ENCODE data around the gene RASAL1.

The RASAL1 gene

DNA sequence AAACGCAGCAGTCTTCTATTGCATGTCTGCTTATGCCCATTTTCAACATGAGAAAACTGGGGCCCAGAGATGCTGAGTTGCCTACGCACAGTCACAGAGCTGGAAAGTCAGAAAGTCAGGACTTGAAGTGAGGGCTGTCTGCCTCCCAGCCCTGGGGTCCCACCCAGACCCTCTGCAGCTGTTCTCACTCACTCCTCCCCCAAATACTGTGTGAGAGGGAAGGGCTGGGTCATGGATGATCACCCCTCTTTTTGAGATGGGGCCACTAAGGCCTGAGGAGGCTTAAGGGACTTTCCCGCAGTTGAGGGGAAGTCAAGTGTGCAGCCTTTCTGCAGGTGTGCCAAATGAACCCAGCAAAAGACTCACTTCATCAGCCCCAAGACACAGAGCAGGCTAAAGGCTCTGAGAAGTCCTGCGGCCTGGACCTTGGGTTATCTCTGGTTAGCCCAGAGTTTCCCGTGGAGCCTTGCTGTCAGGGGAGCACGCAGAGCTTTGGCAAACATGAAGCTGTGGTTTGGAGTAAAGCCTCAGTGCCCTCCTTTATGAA is 60.4 kb downstream of the RASAL1 start:
- TF ChIP-seq, protein P1, sequence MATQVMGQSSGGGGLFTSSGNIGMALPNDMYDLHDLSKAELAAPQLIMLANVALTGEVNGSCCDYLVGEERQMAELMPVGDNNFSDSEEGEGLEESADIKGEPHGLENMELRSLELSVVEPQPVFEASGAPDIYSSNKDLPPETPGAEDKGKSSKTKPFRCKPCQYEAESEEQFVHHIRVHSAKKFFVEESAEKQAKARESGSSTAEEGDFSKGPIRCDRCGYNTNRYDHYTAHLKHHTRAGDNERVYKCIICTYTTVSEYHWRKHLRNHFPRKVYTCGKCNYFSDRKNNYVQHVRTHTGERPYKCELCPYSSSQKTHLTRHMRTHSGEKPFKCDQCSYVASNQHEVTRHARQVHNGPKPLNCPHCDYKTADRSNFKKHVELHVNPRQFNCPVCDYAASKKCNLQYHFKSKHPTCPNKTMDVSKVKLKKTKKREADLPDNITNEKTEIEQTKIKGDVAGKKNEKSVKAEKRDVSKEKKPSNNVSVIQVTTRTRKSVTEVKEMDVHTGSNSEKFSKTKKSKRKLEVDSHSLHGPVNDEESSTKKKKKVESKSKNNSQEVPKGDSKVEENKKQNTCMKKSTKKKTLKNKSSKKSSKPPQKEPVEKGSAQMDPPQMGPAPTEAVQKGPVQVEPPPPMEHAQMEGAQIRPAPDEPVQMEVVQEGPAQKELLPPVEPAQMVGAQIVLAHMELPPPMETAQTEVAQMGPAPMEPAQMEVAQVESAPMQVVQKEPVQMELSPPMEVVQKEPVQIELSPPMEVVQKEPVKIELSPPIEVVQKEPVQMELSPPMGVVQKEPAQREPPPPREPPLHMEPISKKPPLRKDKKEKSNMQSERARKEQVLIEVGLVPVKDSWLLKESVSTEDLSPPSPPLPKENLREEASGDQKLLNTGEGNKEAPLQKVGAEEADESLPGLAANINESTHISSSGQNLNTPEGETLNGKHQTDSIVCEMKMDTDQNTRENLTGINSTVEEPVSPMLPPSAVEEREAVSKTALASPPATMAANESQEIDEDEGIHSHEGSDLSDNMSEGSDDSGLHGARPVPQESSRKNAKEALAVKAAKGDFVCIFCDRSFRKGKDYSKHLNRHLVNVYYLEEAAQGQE (IDR thresholded peaks at IDR 0.05; ENCODE audit: low read depth): no peak
- TF ChIP-seq RAD21 (IDR thresholded peaks at IDR 0.05; ENCODE audit: low read depth) (no peak), CREB1 (IDR thresholded peaks at IDR 0.05; ENCODE audit: low read depth) (no peak), TCF12 (IDR thresholded peaks at IDR 0.05; ENCODE audit: low read depth) (no peak), CEBPB (IDR thresholded peaks at IDR 0.05) (no peak)
- TF ChIP-seq, protein P2, sequence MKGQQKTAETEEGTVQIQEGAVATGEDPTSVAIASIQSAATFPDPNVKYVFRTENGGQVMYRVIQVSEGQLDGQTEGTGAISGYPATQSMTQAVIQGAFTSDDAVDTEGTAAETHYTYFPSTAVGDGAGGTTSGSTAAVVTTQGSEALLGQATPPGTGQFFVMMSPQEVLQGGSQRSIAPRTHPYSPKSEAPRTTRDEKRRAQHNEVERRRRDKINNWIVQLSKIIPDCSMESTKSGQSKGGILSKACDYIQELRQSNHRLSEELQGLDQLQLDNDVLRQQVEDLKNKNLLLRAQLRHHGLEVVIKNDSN (IDR thresholded peaks at IDR 0.05): no peak
- TF ChIP-seq, protein P3, sequence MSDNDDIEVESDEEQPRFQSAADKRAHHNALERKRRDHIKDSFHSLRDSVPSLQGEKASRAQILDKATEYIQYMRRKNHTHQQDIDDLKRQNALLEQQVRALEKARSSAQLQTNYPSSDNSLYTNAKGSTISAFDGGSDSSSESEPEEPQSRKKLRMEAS (IDR thresholded peaks at IDR 0.05): no peak

DNA sequence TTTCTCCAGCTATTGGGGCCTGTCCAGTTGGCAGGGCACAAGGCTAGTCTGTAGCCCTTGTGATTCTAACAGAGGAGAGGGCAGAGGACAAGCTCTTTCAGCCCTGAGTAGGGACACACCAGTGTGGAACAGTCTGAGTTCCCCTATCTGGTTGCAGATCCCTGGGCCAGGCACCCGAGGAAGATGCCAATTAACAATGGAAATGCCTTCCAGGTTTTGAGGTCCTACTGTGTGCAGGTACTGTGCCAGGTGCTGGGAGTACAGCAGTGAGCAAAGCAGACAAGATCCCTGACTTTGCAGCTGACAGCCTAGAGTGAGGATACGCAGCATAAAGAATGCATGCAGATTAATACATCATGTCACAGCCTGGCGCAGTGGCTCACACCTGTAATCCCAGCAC is 62.0 kb downstream of the RASAL1 start:
- TF ChIP-seq ZBTB7A (IDR thresholded peaks at IDR 0.05; ENCODE audit: low read depth): no peak
- no peak for TF ChIP-seq EGR1 (IDR thresholded peaks at IDR 0.05)
- TF ChIP-seq TCF12 (IDR thresholded peaks at IDR 0.05; ENCODE audit: low read depth): no peak
- TF ChIP-seq EP300 (IDR thresholded peaks at IDR 0.05; ENCODE audit: borderline replicate concordance): no peak
- TF ChIP-seq, protein P1 (IDR thresholded peaks at IDR 0.05; ENCODE audit: low read depth): no peak
- no peak for TF ChIP-seq TEAD4 (IDR thresholded peaks at IDR 0.05)
- no peak for TF ChIP-seq YY1 (IDR thresholded peaks at IDR 0.05; ENCODE audit: low read depth)
- TF ChIP-seq, protein P3 (IDR thresholded peaks at IDR 0.05): no peak
- TF ChIP-seq, protein P2 (IDR thresholded peaks at IDR 0.05): no peak
- TF ChIP-seq TAF1 (IDR thresholded peaks at IDR 0.05; ENCODE audit: low read depth): no peak
- no peak for TF ChIP-seq CREB1 (IDR thresholded peaks at IDR 0.05; ENCODE audit: low read depth)
- TF ChIP-seq FOXM1 (IDR thresholded peaks at IDR 0.05; ENCODE audit: borderline replicate concordance, low read depth): no peak
- no peak for TF ChIP-seq NFIC (IDR thresholded peaks at IDR 0.05)
- TF ChIP-seq CEBPB (IDR thresholded peaks at IDR 0.05): no peak
- no peak for TF ChIP-seq RAD21 (IDR thresholded peaks at IDR 0.05; ENCODE audit: low read depth)

DNA sequence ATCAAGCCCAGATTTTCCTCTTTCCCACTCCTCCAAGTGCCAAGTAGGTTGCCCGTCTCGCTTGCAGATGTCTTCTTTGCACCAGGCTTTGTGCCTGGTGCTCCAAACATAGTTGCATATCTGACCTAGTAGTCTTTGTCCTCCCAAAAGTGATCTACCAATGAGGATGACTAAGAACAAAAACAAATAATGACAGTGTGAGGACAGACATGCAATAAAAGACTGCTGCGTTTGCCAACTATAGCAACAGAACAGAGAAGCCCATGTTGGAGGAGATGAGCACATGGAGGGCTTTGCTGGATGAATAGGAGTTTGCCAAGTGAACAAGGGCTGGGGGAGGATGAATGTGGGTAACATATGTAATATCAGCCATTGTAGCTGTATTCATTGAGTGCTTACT is 63.4 kb downstream of the RASAL1 start:
- TF ChIP-seq TEAD4 (IDR thresholded peaks at IDR 0.05) (no peak), EP300 (IDR thresholded peaks at IDR 0.05; ENCODE audit: borderline replicate concordance) (no peak), ZBTB7A (IDR thresholded peaks at IDR 0.05; ENCODE audit: low read depth) (no peak)

DNA sequence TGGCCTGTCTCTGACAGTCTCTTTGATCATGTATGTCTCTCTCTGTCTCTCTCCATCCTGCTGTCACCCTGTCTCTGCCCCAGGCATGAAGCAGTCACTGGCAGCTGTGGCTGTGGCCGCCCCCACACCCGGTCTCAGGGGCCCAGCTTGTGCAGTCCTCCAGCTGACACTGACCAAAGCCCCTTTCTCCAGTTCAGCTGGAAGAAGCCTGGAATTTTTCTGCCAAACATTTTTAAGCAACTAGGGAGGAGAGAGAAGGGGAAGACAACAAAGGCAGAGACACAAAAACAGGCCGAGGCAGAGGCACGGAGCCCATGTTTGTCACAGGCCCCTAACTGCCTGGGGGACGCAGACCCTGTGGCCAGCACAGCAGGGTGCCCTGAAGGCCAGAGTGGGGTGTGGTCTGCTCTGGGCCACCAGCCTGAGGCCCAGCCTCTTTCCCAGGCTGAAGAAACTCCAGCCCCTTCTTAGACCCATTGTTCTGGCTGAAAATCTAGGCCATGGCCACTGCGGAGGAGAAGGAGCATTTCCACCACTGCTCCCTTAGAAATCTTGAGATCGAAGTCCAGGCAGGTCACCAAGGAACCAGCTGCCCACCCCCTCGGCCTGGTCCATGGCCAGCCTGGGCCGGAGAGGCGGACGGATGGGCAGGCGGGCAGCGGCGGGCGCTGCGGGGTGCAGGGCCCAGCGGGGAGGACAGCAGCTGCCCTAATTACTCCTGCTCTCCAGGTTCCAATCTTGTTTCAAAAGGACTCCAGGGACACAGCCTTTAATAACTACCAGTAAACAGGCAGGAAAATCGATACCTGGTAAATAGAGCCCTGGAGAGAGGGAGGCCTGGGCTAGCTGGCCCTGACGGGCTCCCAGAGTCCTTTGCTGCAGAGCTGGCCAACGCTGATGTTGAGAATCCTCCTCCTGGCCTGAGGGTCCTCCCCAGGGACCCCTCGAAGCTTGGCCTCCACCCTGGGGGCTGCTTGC is 64.1 kb downstream of the RASAL1 start:
- TF ChIP-seq RAD21 (IDR thresholded peaks at IDR 0.05; ENCODE audit: low read depth): no peak
- TF ChIP-seq ZBTB7A (IDR thresholded peaks at IDR 0.05; ENCODE audit: low read depth): no peak
- TF ChIP-seq, protein P2 (IDR thresholded peaks at IDR 0.05): no peak
- TF ChIP-seq NFIC (IDR thresholded peaks at IDR 0.05): no peak
- TF ChIP-seq TEAD4 (IDR thresholded peaks at IDR 0.05): no peak
- no peak for TF ChIP-seq CEBPB (IDR thresholded peaks at IDR 0.05)
- no peak for TF ChIP-seq YY1 (IDR thresholded peaks at IDR 0.05; ENCODE audit: low read depth)
- TF ChIP-seq TCF12 (IDR thresholded peaks at IDR 0.05; ENCODE audit: low read depth): no peak
- no peak for TF ChIP-seq TAF1 (IDR thresholded peaks at IDR 0.05; ENCODE audit: low read depth)
- TF ChIP-seq, protein P3 (IDR thresholded peaks at IDR 0.05): no peak
- TF ChIP-seq, protein P1 (IDR thresholded peaks at IDR 0.05; ENCODE audit: low read depth): no peak
- no peak for TF ChIP-seq EP300 (IDR thresholded peaks at IDR 0.05; ENCODE audit: borderline replicate concordance)
- no peak for TF ChIP-seq FOXM1 (IDR thresholded peaks at IDR 0.05; ENCODE audit: borderline replicate concordance, low read depth)
- no peak for TF ChIP-seq CREB1 (IDR thresholded peaks at IDR 0.05; ENCODE audit: low read depth)
- no peak for TF ChIP-seq EGR1 (IDR thresholded peaks at IDR 0.05)

Data from Ishikawa (cell line).